Mammary epithelial cell (primary cell): ENCODE measurements around the gene PAX5.

Experiments used
- EZH2 ChIP-seq: IDR thresholded peaks from 2 replicates; pipeline ENCODE4 v1.6.1; 2012; ENCODE audit warnings: low read length, inconsistent platforms, borderline replicate concordance
- TF ChIP-seq, protein P1 (sequence below), 2 donors: IDR thresholded peaks in 1 of 2; conservative IDR thresholded peaks in 1 of 2; 2 replicates each; pipeline ENCODE4 v1.5.1; 2011 to 2012; ENCODE audit warnings: inconsistent platforms in 2 of 2, low read length in 2 of 2, mild to moderate bottlenecking in 2 of 2, control low read depth in 1 of 2, low read depth in 1 of 2; ENCODE audit not compliant: insufficient read depth in 1 of 2; ENCODE audit errors: extremely low read depth in 1 of 2

DNA sequence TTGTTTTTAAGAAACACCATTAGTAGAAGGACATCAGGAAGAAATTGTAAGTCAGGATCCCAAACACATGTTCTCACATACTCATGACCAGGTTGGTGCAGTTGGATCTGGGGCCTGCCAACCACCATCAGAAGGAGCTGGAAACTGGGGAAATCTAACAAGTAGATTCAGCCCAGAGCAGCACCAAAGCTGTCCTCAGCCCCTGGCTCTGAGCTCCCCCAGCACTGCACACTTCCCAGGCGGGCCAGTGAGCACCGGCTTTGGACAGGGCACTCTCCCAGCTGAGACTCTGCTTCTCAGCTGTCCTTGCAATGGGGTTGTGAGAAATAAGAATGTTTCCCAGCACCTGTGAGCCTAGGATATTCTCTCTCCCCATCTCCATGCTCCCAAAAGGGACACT lies 162.5 kb downstream of the PAX5 start:
- TF ChIP-seq, protein P1, sequence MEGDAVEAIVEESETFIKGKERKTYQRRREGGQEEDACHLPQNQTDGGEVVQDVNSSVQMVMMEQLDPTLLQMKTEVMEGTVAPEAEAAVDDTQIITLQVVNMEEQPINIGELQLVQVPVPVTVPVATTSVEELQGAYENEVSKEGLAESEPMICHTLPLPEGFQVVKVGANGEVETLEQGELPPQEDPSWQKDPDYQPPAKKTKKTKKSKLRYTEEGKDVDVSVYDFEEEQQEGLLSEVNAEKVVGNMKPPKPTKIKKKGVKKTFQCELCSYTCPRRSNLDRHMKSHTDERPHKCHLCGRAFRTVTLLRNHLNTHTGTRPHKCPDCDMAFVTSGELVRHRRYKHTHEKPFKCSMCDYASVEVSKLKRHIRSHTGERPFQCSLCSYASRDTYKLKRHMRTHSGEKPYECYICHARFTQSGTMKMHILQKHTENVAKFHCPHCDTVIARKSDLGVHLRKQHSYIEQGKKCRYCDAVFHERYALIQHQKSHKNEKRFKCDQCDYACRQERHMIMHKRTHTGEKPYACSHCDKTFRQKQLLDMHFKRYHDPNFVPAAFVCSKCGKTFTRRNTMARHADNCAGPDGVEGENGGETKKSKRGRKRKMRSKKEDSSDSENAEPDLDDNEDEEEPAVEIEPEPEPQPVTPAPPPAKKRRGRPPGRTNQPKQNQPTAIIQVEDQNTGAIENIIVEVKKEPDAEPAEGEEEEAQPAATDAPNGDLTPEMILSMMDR (conservative IDR thresholded peaks at IDR 0.05 in 1 of 2, IDR thresholded peaks at IDR 0.05 in 1 of 2; ENCODE audit: extremely low read depth in 1 of 2, insufficient read depth in 1 of 2, low read depth in 1 of 2, low read length in 2 of 2) = no peak
- TF ChIP-seq EZH2 = no peak
